NCI-H69 (cell line): ENCODE results near the gene OR8B12.
A peak's percentile ranks its signal among the peaks of the same experiment; 100 is the strongest.
"Not testable (repeated sequence)": the region's sequence is repeated elsewhere in the genome, so short reads cannot be mapped to it uniquely, and the experiment has no call there.

Experiments used
- DNase-seq: peaks from one replicate; lab custom pipeline; 2025; lab: John Stamatoyannopoulos, UW

Gene OR8B12

GRCh38 chr11:124520550-124520854, 23.0 kb downstream of the OR8B12 start:
- DNase-seq, result no peak

DNA sequence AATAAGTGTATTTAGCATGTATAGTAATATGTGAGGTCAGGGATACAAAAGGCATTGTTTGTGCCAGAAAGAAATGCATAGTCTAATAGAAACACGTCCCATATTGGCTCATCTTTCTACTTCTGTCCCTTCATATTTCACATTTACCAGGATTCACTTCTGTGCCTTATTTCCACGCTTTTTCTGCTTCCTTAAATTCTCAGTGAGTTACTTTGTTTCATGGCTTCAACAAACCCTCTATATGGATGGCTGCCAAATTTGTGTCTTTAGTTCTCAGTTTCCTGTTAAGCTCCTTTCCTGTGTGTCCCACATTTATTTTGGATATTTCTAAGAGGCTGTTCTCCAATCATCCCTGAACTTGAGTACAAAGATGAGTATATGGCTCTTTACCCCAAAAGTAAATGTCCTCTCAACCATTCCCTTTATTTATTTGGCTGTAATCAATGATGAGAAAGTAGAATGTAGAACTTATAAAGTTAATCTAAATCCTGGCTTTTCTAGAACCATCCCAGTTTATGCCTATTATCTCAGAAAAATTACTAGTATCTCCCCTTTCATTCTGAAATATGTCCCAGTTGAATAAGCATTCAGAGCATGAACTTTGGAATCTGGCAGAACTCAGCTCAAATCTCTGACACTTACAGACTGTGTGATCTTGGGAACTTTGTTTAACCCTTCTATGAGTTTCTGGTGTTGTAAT, 23.5 kb downstream of the OR8B12 start:
- no peak for DNase-seq

DNA sequence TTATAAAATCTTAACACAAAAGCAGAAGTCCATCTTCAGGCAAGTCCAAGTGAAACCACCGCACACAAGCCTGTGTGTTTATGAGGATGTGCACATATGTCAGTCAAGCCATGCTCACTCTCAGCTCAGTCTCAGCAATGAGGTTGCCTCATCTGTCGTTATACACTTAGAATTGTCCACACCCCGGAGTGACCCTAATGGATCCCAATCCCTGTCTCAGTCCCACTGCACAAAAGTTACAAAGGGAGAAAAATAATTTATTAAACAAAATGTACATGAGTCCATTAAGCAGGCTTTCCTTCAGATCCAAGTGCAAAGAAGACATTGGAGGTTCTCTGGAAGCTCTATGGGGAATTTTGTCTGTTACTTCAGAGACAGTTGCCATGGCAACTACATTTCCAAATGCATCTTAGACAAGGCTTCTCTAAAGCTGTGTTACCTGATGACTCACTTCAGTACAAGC, 24.4 kb downstream of the OR8B12 start:
- peak; percentile 14 for DNase-seq

GRCh38 chr11:124517314-124517713, 26.1 kb downstream of the OR8B12 start:
- no peak for DNase-seq

- DNase-seq, result not testable (repeated sequence)
These were observed 28.8 kb downstream of the OR8B12 start for GRCh38 chr11:124514675-124515074.

DNA sequence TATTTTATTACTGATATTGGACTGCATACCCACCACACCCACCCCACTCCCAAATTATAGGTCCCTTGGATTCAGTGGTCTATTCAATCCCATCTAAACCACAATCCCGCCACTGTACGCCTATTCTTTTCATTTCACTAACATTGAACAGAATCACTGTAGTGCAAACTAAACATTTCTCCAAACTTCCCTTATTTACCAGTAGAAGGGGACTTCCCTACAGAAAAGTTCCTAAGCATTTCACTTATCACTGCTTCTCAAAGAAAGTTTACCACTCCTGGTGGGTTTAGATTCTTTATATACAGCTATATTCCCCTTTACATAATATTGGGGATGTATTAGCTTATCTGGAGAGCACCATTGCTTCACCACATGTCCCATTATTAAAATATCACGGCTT, 29.3 kb downstream of the OR8B12 start:
- DNase-seq, result no peak

- no peak for DNase-seq
These were observed 31.7 kb downstream of the OR8B12 start for GRCh38 chr11:124511745-124512144.

DNA sequence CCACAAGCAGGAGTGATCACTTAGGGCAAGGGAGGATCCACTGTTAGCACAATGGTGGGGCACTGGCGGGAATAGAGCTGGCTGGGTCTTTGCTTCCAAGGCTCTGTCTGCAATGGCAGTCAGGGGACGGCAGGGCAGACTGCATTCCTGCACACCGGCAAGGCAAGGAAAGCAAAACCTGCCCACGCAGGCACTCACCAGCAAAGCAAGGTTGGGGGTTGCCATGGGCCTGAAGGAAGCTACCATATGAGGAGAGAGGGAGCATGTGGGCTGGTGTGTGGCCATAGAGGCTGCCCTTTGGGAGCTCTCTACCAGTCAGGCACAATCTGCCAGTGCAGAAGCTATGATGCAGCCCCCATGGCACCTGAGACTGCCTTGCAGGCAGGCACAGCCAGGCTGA, 33.2 kb downstream of the OR8B12 start:
- no peak for DNase-seq

- DNase-seq, result no peak
These were observed 43.7 kb downstream of the OR8B12 start for GRCh38 chr11:124499711-124500110.

DNA sequence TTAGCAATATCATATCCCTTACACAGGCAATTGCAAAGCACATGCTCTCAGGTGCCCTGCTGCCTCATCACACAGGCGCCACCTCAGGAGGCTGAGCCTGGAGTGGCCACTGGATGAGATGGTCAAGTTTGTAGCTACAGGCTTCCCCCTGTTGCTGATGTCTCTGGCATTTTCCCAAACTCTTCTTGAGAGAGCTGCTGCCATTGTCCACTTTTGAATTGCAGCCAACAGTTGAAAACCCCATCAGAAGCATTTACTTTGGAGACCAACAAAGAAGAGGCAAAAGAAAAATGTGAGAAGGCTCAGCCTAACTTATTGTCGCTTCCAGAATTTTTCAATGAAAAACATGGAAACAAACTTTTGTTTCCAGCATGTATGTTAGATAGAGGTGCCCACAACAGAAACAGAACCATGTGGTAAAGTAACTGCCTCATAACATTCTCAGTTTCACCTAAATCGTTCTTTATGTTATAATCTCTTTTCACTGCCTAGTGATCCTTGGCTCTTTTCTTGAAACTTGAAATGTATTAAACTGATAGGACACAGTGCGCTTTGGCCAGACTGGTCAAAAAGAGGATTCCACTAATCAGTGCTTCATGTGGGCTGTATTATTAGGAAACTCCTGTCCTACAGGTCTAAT, 50.3 kb downstream of the OR8B12 start:
- DNase-seq, result no peak
